VCaP (cell line): Measurements from ENCODE around the gene LMBRD1.

Experiments used
- H3K27ac ChIP-seq: fragments of 450-650 bp; 2 replicates; pipeline ENCODE4 v1.5.1; 2017
- CTCF ChIP-seq: fragments of 450-650 bp; conservative IDR thresholded peaks from 2 replicates; pipeline ENCODE4 v1.5.1; 2017; ENCODE audit warnings: mild to moderate bottlenecking, moderate library complexity

The LMBRD1 gene

DNA sequence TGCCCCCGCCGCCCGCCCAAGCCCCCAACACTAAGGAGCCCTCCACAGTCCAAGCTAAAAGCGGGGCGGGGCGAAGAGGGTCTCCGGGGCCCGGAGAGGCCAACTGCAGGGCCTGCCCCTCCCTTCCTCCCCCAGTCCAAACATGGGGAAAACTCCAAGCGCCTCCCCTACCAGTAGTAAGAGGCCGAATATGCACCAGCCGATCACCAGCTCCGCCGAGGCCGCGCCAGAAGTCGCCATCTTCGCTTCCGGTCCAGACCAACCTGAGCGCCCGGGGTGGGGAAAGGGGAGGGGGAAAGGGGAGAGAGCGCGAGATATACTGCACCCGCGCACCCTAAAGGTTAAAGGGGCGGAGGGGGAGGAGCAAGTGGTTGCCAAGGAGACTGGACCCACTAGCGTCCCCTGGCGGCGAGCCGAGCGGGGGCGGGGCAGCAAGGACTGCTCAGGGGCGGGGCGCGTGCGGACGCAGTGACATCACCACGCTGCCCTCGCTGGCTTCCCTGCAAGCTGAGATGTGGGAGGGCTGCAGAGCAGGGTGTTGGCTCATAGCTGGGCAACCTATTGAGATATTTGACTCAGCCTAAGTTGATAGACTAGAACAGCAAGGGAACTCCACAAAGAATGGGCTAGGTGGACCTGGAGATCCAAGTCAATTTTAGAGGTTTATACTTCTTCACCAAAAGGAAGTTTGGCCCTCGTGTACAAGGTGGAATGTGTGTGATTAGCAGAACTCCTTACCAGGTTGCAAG lies at the start of gene LMBRD1:
Gene LMBRD1 (minus strand): TSS at position 369 of the 749 bp plus-strand sequence. CDS start 129 bp downstream, at position 240.
- TF ChIP-seq CTCF, result peak; percentile 94
- H3K27ac ChIP-seq, result peak within 1 kb of the TSS; percentile 86

- H3K27ac ChIP-seq, result no peak overlapping the region
- no peak for TF ChIP-seq CTCF
Measured at GRCh38 chr6:69846312-69846711, 49.5 kb upstream of the LMBRD1 start.

GRCh38 chr6:69843189-69843588 lies 46.4 kb upstream of the LMBRD1 start:
- H3K27ac ChIP-seq, result no peak overlapping the region
- TF ChIP-seq CTCF, result no peak

GRCh38 chr6:69841862-69842261 lies 45.1 kb upstream of the LMBRD1 start:
- H3K27ac ChIP-seq, result no peak overlapping the region
- no peak for TF ChIP-seq CTCF

GRCh38 chr6:69835414-69836179 lies 38.8 kb upstream of the LMBRD1 start:
- TF ChIP-seq CTCF, result peak; percentile 82
- H3K27ac ChIP-seq, result no peak overlapping the region

DNA sequence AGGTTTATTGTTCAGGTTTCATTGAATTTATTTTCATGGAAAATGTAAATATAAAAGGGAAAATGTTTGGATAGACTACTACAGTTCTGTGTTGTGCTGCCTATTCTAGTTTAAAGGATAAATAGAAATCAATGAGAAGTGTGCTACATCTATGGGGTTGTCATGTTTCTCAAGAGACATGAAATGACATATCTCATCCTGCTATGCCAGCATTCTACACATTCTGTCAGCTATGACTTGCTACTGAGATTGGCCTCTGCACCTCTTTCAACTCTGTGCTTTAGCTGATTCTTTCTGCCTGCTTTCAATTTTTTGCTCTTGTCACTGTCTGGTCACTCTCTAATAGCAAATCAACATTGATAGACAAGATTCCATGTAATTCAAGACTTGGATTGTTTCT lies 35.7 kb upstream of the LMBRD1 start:
- TF ChIP-seq CTCF, result no peak
- H3K27ac ChIP-seq, result no peak overlapping the region

DNA sequence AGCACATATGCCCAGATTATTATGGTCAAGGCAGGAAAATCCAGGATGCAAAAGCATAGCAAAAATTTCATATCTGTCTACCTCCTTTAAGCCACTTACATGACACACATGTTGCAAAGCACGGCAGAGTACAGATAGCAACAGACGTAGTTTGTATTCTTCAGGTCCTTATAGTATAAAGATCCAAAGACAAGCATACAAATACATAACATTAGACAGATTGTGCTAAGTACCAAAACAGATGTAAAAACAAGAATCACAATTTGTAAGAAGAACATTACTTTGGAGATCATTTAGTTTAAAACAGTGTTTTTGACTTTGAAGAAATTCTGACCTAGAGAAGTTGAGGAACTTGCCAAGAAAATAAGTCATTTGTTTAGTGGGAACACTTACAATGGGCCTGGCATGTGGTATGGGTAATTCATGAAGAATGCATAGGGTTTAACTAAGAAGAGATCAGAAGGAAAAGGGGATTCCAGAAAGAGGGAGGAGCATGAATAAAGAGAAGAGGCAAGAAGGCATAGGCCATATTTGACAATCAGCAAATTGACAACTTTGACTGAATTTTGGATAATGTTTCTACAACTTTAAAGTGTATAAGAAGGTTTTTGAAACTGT lies 30.6 kb upstream of the LMBRD1 start:
- TF ChIP-seq CTCF, result no peak

More for the DNA sequence above, 30.6 kb upstream of the LMBRD1 start:
- H3K27ac ChIP-seq, result no peak overlapping the region
